ENCODE measurements around the gene NINJ2. TPM values are rescaled to one million over a fixed set of nuclear protein-coding genes. Genes with fewer than 3 reads are reported as not detected.
A peak's percentile ranks its signal among the peaks of the same experiment; 100 is the strongest.

The NINJ2 gene
- total RNA-seq, 1 experiment from 2014 or later, result 0.24 TPM

- H3K4me1 ChIP-seq (ENCODE audit: insufficient read depth, low read length), result 0 out of 2 replicates have a peak, but pooled peaks cover 1% of the 10 kb centered on the region
- H3K23me2 ChIP-seq (ENCODE audit: insufficient read length, low read depth, low read length, poor library complexity, severe bottlenecking), result no peaks in the 10 kb centered on the region
- H3K56ac ChIP-seq (ENCODE audit: insufficient read length, low read depth, low read length), result no peak overlapping the region
- H2BK120ac ChIP-seq (ENCODE audit: low read depth, low read length, poor library complexity, severe bottlenecking), result no peak overlapping the region
- H2AFZ ChIP-seq (ENCODE audit: low read length), result no peak overlapping the region
- H3K4me2 ChIP-seq (ENCODE audit: insufficient read depth, insufficient read length, low read length), result no peak overlapping the region
- Mint-ChIP-seq H3K9me3 (no peaks in the 10 kb centered on the region), H3K4me3 (no peak overlapping the region), H3K27ac (peak overlapping the region in 1 of 3 experiments; percentile 57; a peak in 2 of 7 replicates), H3K27me3 (ENCODE audit: low read depth) (peaks cover under 1% of the 10 kb centered on the region; the same call in 1 of the 2 replicates), H3K36me3 (ENCODE audit: insufficient read depth in 1 of 3, low read depth in 3 of 3) (no peaks in the 10 kb centered on the region), H3K4me1 (peaks cover 8 to 11% of the 10 kb centered on the region in 2 experiments; a peak in 2 of 4 replicates)
- no peak overlapping the region for H2AK5ac ChIP-seq (ENCODE audit: insufficient read length, low read length)
- H3K14ac ChIP-seq (ENCODE audit: insufficient read depth, low read length), result no peak overlapping the region
- no peak overlapping the region for H4K91ac ChIP-seq (ENCODE audit: insufficient read length, low read depth, low read length)
- H4K20me1 ChIP-seq (ENCODE audit: control insufficient read depth, insufficient read depth, insufficient read length), result no peaks in the 10 kb centered on the region
- DNase-seq, result no peak
- no peak overlapping the region for H3K27ac ChIP-seq (ENCODE audit: insufficient read length, low read depth, low read length)
- no peaks in the 10 kb centered on the region for H3K79me1 ChIP-seq (ENCODE audit: insufficient read depth, low read depth, low read length, poor library complexity, severe bottlenecking)
- no peak overlapping the region for H2BK12ac ChIP-seq (ENCODE audit: insufficient read length, low read depth, low read length)
- no peak for TF ChIP-seq CTCF (conservative IDR thresholded peaks at IDR 0.05)
- no peaks in the 10 kb centered on the region for H3K9me3 ChIP-seq (ENCODE audit: control insufficient read depth, low read depth, low read length)
- no CpG with 5 or more reads among the region's 13 CpGs for WGBS (ENCODE audit: extremely low coverage, insufficient read length, low lambda C conversion rate)
- no peak overlapping the region for H3T11ph ChIP-seq (ENCODE audit: low read length)
- no peaks in the 10 kb centered on the region for H3K27me3 ChIP-seq (ENCODE audit: insufficient read depth, low read length)
- no peak overlapping the region for H4K5ac ChIP-seq (ENCODE audit: insufficient read length, low read depth, low read length)
- H3K23ac ChIP-seq (ENCODE audit: insufficient read length, low read depth, low read length), result no peak overlapping the region
- no peak overlapping the region for H3K4ac ChIP-seq (ENCODE audit: low read depth, low read length)
- no peaks in the 10 kb centered on the region for H3K79me2 ChIP-seq (ENCODE audit: insufficient read depth, low read length)
- H3K9ac ChIP-seq (ENCODE audit: extremely low read depth, insufficient read length, low read length), result no peak overlapping the region
- no peak overlapping the region for H2BK15ac ChIP-seq (ENCODE audit: low read depth, low read length)
- H2BK5ac ChIP-seq (ENCODE audit: insufficient read length, low read length), result no peak overlapping the region
- H2BK20ac ChIP-seq (ENCODE audit: low read depth, low read length, poor library complexity, severe bottlenecking), result no peak overlapping the region
- H4K8ac ChIP-seq (replicated peaks; ENCODE audit: insufficient read length, low read depth, low read length), result no peak overlapping the region
- no peak overlapping the region for H3K18ac ChIP-seq (ENCODE audit: insufficient read length, low read depth, low read length)
These were observed 63.5 kb downstream of the NINJ2 start for GRCh38 chr12:599756-600155.

All from H9 (cell line).